NCI-H510A (cell line): ENCODE results near the gene TXNDC17.
"Not testable (repeated sequence)": the region's sequence is repeated elsewhere in the genome, so short reads cannot be mapped to it uniquely, and the experiment has no call there.

Source experiments
- DNase-seq: peaks from one replicate; lab custom pipeline; 2025; lab: John Stamatoyannopoulos, UW

Gene TXNDC17

DNA sequence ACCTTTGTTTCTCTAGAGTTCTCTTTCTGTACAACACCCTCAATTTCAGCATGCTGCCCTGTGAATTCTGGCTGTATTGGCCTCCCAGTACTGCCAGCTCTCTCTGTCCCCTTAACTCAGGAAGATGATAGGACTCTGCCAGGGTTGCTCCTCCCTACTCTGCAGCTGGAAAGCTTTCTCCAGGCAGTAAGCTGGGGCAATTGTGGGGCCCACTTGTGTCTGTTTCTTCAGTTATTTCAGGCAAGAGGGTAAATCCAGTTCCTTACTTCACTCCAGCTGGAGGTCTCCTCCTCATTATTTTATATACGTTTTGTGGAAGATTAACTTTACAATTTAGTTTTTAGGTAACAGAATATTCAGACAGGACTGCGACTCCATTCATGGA is 20.6 kb downstream of the TXNDC17 start:
- no peak for DNase-seq

DNA sequence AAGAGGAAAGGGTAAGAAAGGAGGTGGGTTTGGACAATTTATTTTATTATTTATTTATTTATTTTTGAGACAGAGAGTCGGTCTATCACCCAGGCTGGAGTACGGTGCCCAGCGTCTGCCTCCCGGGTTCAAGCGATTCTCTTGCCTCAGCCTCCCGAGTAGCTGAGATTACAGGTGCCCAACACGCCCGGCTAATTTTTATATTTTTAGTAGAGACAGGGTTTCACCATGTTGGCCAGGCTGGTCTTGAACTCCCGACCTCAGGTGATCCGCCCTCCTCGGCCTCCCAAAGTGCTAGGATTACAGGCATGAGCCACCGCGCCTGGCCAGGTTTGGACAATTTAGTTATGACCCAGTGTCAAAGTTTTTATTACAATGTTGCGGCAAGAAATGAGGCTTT is 22.3 kb downstream of the TXNDC17 start:
- not testable (repeated sequence) for DNase-seq

DNA sequence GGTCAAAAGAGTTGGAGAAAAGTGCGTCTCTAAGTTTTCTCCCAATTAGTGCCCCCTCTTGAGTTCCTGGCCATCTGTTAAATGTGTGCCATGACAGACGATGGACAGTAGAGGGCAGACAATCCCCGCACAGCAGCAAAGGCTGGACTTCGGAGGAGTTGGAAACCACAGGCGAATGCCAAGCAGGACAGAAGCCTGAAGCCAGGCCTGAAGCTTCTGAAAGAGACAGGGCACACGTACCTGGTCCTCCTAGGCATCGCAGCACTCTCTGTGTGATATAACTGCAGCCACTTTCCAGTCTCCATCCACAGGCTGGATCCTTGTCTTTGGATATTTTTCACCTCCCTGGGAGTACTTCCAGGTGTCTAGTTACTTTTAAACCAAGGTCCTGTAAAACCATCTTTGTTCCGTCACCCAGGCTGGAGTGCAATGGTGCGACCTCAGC is 25.2 kb downstream of the TXNDC17 start:
- DNase-seq, result no peak

DNA sequence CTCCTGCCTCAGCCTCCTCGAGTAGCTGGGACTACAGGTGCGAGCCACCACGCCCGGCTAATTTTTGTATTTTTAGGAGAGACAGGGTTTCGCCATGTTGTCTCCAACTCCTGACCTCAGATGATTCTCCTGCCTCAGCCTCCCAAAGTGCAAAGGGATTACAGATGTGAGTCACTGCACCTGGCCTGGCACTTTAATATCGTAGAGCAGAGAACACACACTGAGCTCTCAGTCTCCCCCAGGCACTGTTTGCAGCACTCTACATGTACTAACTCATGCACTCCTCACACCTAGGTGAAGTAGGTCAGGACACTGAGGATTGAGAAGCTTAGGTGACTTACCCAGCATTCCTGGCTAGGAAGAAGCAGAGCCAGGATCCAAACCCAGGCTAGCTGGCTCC is 25.7 kb downstream of the TXNDC17 start:
- DNase-seq, result no peak

DNA sequence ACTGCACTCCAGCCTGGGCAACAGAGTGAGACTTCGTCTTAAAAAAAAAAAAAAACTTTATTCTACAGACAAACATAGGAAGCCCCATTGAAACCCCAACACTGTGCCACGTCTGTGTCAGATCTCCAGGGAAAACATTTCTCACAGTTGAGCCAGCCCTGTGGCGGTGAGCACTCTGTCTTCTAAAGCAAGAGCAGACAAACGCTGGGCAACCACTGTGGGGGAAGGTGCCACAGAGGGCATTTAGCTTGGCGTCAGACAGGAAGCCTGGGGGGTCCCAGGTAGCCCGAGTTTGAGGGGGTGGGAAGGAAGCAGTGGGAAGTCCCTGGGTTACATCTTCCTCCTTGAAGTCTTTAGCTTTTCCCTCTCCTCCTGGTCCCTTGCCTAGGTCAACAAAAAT is 26.7 kb downstream of the TXNDC17 start:
- no peak for DNase-seq

DNA sequence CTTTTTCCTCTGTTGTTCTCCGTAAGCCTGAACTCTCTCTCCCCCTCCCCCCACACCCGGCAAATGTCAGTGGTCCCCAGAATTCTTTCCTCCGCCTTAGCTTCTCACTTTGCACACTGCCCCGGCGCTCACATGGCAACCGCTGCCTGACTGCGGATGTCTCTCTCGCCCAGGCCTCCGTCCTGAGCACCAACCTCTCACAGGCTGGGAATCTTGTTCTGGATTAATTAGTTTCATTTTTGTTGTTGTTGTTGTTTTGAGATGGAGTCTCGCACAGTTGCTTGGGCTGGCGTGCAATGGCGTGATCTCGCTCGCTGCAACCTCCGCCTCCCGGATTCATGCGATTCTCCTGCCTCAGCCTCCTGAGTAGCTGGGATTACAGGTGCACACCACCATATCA is 27.4 kb downstream of the TXNDC17 start:
- DNase-seq, result no peak

DNA sequence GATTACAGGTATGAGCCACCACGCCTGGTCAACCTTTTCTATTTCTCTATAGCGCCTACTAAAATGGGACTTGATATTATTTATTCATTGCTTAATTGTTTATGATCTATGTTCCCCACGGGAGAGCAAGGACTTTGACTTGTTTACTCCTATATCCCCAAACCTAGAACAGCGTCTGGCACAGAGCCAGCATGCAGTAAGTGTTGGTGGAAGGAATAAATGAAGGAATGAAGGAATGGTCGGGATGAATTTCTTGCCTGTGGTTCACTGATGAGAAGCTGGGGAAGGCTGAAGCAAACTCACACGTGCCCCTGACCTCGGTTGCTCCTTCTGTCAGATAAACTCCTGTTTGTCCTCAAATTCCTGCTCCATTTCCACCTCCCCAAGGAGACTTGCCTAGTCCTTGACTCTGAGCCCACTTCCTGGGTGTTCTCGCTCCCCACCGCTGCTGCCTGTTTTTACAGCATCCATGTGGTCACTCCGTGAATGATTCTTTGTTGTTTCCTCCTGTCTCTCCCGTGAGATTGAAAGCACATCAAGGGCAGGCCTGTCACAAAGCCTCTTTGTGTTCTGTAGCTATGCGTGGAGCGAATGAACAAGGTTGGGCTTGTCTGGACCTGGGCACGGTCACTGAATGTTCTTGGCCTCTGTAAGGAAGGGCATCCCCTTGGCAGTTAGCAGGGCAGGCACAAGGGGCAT is 28.0 kb downstream of the TXNDC17 start:
- no peak for DNase-seq

DNA sequence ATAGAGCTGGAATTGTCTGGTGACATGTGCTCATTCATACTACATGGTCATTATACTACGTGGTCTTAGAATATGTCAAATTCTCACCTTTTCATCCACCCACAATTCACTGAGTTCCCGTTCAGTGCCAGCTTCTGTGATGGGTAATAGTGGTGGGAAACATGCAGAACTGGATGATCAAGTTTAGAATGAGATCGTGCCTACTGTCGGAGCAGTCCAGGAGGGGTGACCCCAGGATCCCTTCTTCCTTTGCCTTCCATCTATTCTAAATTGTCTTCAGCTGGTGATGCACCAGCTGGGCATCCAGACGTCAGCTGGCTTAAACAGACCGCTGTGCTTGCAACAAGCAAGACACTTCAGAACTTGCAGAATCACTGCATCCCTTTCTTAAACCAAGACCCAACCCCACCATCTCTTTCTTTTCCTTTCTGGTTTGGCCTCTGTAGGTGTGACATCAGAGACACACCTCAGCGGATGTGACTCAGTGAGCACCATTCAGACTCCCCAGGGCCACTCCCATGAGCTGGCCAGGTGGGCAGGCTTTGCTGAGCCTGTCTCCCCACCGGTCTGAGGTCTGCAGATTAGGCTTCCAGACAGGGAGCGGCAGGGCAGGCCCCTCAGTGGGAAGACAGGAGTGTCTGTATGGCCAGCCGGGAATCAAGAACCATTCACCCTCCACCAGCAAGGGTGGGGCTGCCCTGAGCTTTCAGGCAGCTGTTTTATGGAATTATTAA is 28.8 kb downstream of the TXNDC17 start:
- no peak for DNase-seq

DNA sequence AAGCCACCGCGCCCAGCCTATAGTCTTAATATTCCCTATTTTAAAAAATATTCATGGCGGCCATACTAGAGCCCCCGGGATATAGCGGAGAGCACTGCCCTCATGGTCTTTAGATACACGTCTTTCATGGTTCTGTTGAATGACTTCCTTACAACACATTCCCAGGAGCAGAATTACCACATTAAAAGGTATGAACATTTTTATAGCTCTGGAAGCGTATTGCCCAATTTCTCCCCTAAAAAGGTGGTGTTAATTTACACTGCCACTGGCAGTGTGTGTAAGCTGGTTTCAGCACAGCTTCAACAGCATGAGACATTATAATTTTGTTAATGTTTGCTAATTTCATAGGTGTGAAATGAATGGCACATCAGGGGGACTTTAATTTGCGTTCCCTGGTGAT is 29.7 kb downstream of the TXNDC17 start:
- DNase-seq, result no peak

DNA sequence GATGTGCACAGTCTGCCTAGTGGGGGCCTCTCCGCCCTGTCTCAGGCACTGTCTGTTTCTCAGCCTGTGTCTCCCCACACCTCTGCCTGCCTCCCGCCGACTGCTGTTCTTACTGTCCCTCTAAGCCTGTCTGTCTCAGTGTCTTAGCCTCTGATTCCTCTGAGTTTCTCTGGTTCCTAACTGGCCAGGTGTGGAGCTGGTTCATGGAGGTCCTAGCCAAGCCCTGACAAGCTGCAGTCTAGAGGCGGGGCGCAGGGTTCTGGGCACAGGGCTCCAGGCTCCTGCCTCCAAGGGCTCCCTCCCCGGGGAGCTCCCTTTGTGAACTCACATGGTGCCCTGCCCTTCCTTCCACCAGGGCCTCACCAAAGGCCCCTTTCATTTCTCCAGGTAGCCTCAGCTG is 30.1 kb downstream of the TXNDC17 start:
- no peak for DNase-seq

DNA sequence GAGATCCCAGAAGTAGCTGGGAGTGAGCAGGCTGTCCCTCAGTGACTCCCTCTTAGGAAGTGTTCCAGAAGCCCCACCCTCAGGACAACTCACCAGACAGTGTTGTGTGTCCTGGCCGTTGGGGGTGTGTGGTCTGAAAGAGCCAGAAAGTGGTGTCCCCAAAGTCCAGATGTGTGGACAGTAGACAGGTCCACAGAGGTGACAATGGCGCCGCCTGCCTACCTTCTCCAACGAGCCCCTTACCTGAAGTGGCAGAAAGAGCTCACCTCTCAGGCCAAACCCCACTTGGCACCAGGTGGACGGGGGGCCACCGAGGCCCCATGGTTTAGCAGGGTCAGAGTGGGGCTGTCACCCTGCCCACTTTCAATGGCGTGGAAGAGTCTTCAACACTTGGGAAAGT is 30.6 kb downstream of the TXNDC17 start:
- DNase-seq, result no peak

DNA sequence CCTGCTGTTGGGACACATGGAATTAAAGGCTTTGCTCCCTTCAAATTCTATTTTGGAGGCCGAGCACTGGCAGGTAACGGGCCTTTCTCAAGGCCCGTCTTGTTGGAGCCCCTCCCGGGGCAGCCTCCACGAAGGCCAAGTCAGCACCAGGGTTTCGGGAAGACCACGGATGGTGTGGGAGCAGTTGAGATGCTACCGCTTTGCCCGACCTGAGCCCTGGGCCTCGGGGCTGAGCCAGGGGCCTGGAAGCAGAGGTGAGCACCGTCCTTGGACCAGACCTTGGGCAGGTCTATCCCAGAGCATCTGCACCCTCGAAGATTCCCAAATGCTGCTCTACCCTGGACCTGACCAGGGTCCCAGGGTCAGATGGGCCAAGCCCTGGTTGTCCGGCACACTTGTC is 33.7 kb downstream of the TXNDC17 start:
- DNase-seq, result no peak

DNA sequence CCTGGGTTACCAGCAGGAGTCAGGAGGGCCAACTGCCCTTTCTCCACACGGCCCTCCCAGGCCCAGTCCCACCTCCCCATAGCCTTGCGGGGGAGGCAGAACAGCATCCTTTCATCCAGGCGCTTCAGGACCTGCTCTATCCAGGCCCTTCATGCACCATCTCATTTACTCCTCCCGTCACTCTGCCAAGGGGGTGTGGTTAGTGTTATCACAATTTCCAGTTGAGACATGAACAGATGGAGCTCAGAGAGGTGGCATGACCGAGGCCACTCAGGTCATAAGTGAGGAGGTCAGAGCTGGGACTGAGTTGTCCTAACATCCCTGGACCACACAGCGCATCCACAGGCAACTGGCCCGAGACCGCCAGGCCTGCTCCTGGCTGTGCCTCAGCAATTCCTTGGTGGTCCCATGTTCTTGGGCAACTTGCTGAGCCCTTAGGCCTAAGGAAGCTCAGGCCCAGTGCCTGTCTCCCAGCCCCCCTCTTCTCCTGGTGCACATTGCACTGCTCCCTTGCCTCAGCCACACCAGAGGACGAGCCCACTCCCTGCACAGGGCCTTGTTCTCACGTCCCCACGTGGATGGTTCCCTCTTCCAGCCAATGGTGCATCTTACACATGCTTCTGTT is 34.5 kb downstream of the TXNDC17 start:
- no peak for DNase-seq

DNA sequence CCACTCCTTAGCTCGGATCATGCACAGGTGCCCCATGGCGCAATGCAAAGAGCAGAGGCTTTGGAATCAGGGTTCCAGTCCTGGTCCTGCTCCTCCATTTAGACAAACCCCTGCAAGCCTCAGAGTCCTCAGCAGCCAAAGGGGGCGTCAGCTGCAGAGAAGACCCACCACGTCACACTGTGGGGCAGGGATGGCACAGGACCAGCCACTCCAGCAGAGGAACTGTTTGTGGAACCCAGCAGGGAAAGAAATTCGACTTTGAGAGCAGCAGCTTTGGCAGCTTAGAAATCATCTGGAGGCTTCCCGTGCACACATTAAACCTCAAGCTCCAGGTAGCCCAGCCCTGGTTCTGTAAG is 35.9 kb downstream of the TXNDC17 start:
- no peak for DNase-seq

DNA sequence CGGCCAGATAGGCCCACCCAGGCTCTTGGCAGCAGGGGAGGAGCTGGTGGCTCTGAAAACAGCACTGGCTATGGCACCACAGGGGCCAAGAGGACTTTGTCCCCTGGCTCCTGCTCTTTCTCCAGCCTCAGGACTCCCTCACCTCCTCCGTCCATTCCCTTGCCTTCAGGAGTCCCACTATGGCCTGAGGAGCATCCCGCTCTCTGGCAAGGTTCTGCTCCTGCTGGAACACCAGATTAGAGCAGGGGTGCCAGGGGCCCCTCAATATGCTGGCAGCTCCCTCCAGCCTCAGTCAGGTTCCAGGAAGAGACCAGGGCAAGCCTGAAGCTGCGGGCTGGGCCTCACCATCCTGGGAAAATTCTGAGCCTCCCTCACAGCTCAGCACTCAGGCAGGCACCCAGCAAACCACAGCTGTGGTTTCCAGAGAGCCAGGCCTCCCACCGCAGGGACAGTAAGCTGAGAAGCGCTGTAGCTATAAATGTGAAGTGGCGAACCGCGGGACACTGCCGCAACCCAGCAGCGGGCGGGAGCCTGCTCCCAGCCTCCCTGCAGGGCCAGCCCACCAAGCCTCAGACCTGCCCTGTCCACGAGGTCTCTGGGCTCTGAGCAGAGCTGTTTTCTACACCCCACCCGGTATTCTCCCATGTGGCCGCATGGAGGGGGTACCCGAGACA is 36.4 kb downstream of the TXNDC17 start:
- no peak for DNase-seq

DNA sequence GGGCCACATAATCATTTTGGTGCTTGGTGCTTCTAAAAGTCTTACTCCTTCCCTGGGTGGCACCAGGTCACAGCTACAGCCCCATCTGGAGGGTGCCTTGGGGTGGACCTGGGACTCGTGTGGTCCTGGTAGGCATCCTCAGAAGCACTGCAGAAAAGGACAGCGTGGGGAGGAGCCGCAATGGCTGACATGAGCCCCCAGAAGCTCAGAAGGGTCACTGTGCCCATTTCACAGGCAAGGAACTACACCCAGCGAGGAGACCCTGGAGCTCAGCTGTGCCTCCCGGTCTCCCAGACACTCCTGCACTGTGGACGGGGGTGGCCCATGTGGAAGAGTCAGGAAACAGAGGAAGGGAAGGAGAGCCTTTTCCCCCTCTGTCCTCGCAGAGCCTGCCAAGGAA is 37.1 kb downstream of the TXNDC17 start:
- no peak for DNase-seq

DNA sequence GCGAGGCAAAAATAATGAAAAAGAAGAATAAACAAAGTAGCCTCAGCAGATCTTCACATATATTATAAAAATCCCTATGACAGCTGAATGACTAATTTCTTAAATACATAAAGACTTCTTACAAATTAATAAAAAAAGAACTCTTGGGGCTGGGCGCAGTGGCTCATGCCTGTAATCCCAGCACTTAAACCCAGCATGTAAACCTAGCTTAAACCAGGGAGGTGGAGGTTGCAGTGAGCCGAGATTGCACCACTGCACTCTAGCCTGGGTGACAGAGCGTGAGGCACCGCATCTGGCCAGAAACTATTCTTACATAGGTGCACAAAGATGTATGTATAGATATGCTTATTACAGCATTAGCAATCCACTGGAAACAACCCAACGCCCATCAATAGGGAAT is 38.4 kb downstream of the TXNDC17 start:
- DNase-seq, result no peak

DNA sequence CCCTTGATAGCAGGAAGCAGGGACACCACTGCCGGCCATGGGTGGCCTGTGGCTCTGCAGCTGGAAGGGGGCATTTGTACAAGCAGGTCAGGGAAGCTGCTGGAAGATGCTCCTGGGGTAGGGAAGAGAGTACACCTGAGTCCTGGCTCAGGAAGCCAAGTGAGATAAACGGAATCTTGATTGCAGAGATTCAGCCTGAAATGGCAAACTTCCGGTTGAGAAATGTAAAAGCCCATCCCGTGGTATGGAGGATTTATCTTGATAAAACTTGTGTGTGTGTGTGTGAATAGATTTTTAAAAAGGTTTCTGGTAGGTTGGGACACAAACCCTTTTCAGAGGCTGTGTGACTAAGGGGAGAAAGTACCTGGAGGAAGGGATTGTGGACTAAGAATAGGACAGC is 40.3 kb downstream of the TXNDC17 start:
- no peak for DNase-seq

DNA sequence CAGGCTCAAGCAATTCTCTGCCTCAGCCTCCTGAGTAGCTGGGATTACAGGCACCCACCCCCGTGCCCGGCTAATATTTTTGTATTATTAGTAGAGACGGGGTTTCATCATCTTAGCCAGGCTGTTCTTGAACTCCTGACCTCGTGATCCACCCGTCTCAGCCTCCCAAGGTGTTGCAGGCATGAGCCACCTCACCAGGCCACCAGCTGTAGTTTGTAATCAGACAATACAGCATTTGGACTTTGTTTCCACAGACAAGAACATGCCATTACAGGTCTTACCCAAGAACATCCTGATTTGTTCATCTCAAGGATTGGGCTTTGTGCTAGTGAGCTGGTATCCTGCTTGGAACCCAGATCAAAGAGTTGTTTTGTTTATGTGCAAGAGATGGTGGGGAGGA is 40.8 kb downstream of the TXNDC17 start:
- no peak for DNase-seq

DNA sequence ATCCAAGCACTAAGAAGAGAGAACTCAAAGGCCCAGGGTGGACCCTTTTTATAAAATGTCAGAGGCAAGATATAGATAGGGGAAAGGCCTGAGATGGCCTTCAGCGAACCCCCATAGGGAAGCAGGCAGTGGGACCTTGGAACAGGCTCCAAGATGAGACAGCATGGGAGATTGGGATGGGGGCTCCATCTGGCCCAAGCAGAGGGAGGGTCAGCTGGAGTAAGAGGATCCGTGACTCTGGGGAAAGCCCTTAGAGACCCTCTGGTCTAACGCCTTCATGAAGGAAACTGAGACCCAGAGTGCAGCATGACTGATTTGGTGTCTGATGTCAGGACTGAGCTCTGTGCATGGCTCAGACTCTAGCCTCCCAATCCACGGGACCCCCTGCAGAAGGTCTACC is 41.5 kb downstream of the TXNDC17 start:
- no peak for DNase-seq

DNA sequence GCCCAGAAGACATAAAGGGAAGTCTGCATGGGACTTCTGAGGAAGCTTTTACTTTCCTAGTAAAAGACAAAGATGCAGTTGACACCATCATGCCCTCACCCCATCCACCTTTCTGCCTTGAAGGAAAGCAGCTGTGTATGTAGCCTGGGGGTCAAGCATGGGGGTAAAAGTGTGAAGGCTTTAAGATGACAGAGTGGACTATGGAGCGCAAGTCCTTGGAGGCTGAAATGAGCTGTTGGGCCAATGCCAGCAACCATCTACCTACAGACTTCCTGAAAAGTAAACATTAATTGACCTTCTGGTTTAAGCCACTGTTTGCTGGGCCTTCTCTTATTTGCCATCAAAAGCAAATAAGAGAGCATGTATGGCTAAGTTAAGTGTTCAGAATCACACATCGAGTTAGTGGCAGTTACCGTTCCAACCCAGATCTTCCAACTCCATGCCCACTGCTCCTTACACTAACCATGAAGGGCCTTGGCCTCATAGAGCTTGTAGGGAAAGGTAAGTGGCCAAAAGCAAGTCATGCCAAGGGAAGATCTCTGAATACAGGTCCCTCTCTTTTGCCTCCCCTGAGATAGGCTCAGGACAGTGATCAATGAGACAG is 42.3 kb downstream of the TXNDC17 start:
- no peak for DNase-seq

DNA sequence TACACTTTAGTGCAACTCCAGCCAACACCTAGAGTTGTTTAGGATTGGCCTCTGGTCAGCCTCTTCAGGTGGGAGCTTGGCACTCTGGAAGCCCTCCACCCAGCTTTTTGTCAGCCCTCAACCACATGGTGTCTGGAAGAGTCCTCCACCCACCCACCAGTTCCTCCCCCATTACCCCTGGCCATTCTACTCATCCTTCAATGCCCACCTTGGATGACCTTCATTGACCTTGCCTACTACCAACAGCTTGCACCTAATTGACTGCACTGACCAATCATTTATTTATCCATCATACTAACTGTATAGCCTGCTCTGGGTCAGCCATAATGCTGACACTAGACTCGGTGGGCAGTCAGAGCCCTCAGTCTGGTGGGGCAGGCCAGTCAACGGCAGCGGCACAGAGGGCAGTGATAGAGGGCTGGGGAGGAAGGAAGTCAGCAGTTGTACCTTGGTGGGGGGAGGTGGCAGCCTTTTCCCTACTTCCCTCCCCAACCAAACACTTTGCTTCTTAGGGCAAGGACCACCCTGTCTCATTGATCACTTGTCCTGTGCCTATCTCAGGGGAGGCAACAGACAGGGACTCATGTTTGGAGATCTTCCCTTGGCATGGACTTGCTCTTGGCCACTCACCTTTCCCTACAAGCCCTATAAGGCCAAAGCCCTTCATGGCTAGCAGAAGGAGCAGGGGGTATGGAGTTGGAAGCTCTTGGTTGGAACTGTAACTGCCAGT is 43.0 kb downstream of the TXNDC17 start:
- no peak for DNase-seq
